ENCODE measurements around the gene KLK7.
"Not testable (repeated sequence)": the region's sequence is repeated elsewhere in the genome, so short reads cannot be mapped to it uniquely, and the experiment has no call there.

The KLK7 gene

GRCh38 chr19:51010066-51010795 is 26.5 kb upstream of the KLK7 start:
- no peak for DNase-seq

DNA sequence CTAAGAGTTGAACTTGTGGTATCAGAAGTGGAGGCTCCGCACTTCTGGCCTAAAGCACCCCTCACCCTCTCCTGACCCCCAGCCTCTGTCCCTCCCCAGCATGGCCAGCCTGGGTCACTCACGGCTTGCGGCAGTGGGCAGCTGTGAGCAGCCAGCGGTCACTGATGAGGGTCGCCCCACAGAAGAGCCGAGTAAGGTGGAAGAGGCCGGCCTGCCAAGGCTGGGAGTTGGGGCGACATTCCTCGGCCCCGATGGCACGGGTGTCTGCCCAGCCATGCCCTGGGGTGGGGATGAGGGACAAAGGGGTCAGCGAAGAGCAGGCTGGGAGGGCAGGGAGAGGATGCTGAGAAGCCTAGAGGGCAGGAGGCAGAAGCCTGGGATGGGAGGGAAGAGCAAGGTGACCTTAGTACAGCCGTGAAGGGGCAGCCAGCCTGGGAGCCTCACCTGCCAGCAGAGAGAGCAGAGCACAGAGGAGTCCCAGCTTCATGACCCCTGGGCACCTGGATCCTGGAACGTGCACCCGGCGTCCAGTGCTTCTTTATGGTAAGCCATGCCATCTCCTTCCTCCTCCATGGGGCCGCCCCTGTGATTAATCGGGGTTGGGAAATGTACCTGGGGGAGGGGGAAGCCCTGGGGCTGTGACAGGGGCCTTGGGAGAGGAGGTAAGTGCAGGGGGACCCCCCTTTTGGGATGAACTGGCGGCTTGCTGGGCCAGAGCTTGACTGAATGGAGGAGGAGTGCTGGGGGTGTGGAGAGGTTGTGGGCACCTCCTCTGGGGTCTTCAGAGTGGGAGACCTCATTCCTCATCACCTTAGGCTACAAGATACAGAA is 25.6 kb upstream of the KLK7 start:
- no peak for DNase-seq

- DNase-seq = no peak
Observed at GRCh38 chr19:51007488-51007887, 23.8 kb upstream of the KLK7 start.

- DNase-seq = no peak
Observed at GRCh38 chr19:51006406-51006805, 22.7 kb upstream of the KLK7 start.

GRCh38 chr19:51005248-51005647 is 21.5 kb upstream of the KLK7 start:
- no peak for DNase-seq

DNA sequence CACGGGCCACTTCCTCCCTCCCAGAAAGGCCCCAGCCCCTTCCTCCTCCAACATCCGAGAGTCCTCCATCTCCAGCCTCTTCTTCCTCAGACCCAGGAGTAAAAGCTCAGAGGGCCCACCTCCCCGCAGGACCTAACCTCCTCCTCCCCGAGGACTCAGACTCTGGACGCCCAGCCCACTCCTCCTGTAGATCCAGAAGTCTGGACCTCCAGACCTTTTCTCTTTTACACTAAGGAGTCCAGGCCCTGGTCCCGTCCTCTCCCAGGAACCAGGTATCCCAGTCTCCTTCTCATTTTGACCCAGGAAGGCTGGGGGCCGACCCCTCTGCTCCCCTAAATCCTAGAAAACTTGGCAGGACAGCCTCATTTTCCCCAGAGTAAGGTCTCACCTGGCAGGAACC is 19.6 kb upstream of the KLK7 start:
- DNase-seq = no peak

DNA sequence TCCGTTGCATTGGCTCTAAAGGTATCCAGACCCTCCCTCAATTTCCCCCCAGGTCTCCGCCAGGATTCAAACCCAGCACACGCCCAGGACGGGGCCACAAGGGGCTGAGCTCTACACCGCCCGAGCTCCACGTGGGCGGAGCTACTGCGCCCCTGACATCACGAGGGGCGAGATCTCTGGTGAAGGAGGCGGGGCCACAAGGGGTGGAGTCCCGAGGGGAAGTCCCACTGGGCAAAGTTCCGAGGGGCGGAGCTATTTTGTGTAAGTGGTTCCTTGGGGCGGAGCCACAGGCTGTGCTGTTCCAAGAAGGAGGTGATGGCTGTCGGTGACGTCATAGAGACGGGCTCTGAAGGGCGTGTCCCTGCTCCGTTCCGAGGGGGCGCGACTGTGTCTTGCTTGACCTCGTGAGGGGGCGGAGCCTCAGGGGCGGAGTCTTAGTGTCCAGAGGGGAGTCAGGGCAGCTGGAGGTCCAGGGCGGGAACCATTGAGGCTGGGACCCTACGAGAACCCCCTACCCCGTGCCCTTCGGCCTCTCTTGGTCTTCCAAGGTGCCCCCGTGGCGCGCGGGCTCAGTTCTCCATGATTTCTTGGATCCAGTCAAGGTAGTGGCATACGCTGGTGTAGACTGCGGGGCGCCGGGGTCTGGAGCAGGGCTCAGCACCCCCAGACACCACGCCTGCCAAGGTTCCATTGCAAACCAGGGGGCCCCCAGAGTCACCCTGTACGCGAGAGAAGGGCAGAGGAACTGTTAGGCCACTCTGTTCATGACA is 19.0 kb upstream of the KLK7 start:
- DNase-seq = no peak

- DNase-seq = no peak
Observed at GRCh38 chr19:51002089-51002532, 18.4 kb upstream of the KLK7 start.

- no peak for DNase-seq
Observed at GRCh38 chr19:51001515-51001914, 17.8 kb upstream of the KLK7 start, which contains the start of gene KLK8. Gene KLK8 (minus strand): TSS chr19:51001604. CDS start chr19:51001167, 437 bp downstream.

- no peak for DNase-seq
Observed at GRCh38 chr19:51000981-51001380, 17.3 kb upstream of the KLK7 start.

DNA sequence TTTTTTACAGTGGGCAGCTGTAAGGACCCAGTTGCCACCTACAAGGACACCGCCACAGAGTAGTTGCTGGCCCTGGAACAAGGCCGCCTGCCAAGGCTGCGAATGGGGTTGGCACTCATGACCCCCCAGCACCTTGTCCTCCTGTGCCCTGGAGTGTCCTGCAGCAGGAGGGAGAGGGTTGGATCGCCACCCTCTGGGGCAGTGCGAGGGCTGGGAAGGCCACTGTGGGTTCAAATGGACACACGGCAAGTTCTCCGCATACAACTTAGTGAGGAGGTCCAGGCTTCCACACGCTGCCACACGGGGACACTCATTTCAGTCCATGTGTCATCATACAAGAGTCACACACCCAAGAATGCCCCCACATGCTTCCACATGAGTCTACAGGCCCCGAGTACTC is 16.7 kb upstream of the KLK7 start:
- DNase-seq = no peak

- DNase-seq = no peak
Observed at GRCh38 chr19:50998686-50999085, 15.0 kb upstream of the KLK7 start.

GRCh38 chr19:50998061-50998460 is 14.3 kb upstream of the KLK7 start:
- no peak for DNase-seq

DNA sequence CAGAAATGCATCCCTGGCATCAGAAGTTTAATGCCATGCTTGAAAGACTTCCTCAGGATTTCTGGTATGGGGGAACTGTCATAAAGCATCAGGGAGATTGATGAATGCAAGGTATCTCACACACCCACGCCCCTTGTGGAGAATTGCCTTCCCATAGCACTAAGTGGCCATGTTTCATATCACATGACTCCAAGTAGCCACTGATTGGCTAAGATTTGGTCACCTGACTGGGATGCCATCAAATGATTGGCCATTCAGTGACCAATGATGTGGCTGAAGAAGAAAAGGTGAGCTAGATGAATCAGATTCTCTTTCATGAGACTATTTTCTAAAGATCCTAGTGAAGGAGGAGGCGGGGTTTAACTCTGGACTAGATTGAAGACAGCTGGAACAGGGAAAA is 10.4 kb upstream of the KLK7 start:
- DNase-seq = no peak

DNA sequence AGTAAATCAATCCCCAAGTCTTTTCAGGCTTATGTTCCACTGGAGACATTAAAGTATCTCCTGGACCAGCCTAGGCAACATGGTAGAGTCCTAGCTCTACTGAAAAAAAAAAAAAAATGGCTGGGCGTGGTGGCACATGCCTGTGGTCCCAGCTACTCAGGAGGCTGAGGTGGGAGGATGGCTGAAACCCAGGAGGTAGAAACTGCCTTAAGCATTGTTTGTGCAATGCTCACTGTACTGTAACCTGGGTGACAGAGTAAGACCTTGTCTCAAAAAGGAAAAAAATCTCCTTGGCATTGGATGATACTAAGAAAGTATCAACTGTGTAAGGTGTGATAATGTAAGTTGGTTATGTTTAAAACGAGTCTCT is 8.9 kb upstream of the KLK7 start:
- DNase-seq = no peak

GRCh38 chr19:50984416-50984815 is 699 bp upstream of the KLK7 start:
- DNase-seq = not testable (repeated sequence)

DNA sequence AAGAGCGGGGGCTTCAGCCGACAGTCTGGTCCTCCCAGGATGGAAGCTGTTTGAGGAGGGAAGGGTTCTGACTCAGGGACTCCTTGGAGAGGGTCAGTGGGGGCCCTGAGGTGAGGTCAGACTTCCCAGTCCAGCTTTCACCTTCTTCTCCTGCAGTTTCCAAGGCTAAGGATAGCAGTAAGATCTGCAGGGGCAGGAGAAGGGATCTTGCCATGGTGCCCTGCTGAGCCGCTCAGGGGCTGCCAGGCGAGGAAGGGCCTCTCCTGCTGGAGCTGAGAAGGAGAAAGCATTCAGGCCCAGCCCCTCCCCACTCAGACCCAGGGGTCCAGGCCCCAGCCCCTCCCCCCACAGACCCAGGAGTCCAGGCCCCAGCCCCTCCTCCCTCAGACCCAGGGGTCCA is 1.5 kb downstream of the KLK7 start:
- DNase-seq = no peak

DNA sequence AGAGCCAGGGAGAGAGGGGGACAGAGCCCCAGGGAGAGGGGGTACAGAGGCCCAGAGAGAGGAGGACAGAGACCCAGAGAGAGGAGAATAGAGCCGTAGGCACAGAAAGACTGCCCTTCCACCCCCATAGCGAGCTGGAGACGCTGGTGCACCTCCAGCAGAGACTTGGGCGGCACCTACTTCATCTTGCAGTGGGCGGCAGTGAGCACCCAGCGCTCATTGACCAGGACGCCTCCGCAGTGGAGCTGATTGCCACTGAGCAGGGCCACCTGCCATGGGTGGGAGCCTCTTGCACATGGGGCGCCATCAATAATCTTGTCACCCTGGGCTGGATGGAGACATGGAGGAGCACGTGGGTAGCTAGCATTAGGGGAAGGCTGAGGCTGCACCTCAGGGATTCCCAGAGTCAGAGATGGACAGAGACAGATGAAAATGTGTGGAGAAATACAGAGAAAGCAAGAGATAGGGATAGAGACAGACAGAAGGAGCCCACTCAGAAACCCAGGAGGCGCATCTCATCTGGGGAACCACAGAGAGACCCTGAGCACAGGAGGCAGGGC is 2.0 kb downstream of the KLK7 start:
- no peak for DNase-seq

DNA sequence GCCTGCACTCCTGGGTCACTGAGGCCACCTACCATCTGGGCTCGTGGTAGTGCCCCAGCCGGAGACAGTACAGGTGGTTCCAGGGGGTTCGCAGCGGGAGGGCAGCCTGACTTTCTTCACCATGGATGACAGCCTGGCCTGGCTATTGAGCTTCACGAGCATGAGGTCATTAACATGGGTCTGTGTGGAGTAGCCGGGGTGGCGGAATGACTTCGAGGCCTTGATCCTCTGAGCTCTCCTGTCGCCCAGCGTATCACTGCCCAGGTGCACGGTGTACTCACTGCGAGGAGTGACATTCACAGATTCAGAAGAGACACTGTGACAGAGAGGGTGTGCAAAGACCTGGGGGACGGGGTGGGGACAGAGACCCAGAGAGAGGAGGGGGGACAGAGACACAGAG is 3.5 kb downstream of the KLK7 start:
- DNase-seq = no peak

DNA sequence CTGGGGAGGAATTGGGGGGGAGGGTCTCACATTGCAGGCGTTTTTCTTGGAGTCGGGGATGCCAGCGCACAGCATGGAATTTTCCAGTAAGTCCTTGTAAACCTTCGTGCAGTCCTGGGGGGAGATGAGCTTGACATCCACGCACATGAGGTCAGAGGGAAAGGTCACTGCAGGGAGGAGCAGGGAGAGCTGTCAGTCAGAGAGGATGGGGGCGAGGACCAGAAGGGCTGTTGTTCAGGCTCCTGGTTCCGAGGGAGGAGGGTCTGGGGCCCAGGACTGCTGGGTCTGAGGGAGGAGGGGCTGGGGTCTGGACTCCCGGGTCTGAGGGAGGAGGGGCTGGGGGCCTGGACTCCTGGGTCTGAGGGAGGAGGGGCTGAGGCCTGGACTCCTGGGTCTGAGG is 4.0 kb downstream of the KLK7 start:
- DNase-seq = no peak

DNA sequence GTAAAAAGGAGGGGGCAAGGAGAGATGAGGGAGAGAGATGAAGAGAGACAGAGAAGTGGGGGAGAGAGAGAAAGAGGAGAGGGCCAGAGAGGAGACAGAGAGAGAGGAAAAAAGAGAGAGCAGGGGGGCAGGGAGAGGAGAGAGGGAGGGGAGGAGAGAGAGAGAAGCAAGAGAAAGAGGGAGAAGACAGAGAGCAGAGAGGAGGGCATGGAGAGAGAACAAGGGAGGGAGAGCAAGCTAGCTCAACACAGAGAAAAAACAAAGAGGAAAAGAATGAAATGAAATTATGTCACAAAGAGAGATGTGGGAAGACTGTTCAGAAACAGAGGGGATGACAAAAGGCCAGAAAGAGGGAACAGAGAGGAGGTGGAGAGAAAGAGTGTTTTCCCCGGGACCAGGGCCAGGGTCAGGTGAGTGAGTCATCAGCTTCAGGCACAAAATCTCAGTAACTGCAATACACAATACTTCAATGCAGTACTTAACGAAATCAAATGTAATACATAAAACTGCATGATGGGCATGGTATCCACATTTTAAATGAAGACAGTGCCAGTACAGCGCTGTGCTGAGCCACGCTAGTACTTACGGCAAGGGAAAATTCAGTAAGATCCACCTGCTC is 4.8 kb downstream of the KLK7 start:
- DNase-seq = no peak

- no peak for DNase-seq
Observed at GRCh38 chr19:50977626-50978025, 6.1 kb downstream of the KLK7 start.

- no peak for DNase-seq
Observed at GRCh38 chr19:50975766-50976165, 8.0 kb downstream of the KLK7 start.

All from activated CD8-positive, alpha-beta memory T cell treated with anti-CD3 and anti-CD28 coated beads for 24 hours (primary cell).